MCF 10A (cell line): ENCODE measurements around the gene HAPLN2. TPM values are rescaled to one million over a fixed set of nuclear protein-coding genes. Genes with fewer than 3 reads are reported as not detected.

Experiments
- BruUV-seq: library from RNA; stranded (reverse); fragments of 400-500 nt; replicated peaks from 2 replicates; lab custom pipeline; 2021; lab: Mats Ljungman, UMichigan
- CTCF ChIA-PET: fragments of 300-600 bp; sonication (Branson Sonifier 250); formaldehyde crosslinking; extraction: SDS; loops from one replicate; lab custom pipeline; 2021; ENCODE audit warnings: antibody characterized with exemption, inconsistent platforms; lab: Yijun Ruan, JAX
- POLR2A ChIA-PET: fragments of 300-600, 350-650 bp; sonication (Branson Sonifier 250); formaldehyde crosslinking; extraction: SDS; loops from one replicate; lab custom pipeline; 2020; ENCODE audit warnings: antibody characterized with exemption, inconsistent platforms; lab: Yijun Ruan, JAX
- DNase-seq: peaks from one replicate; pipeline ENCODE4 v3.0.0-alpha.2; 2018; ENCODE audit not compliant: unreplicated experiment
- H3K27ac Mint-ChIP-seq: one replicate; pipeline ENCODE4 v1.8.0; 2022; ENCODE audit warnings: mild to moderate bottlenecking, low read depth, mixed read lengths; ENCODE audit not compliant: unreplicated experiment
- H3K27me3 Mint-ChIP-seq: one replicate; pipeline ENCODE4 v1.8.0; 2022; ENCODE audit warnings: mixed read lengths; ENCODE audit not compliant: insufficient read depth, unreplicated experiment
- H3K36me3 Mint-ChIP-seq: one replicate; pipeline ENCODE4 v1.8.0; 2022; ENCODE audit warnings: mild to moderate bottlenecking, moderate library complexity, mixed read lengths; ENCODE audit not compliant: insufficient read depth, unreplicated experiment
- H3K4me1 Mint-ChIP-seq: one replicate; pipeline ENCODE4 v1.8.0; 2022; ENCODE audit warnings: mixed read lengths; ENCODE audit not compliant: insufficient read depth, unreplicated experiment
- H3K4me3 Mint-ChIP-seq: one replicate; pipeline ENCODE4 v1.8.0; 2022; ENCODE audit warnings: mild to moderate bottlenecking, moderate library complexity, mixed read lengths; ENCODE audit not compliant: unreplicated experiment
- H3K9me3 Mint-ChIP-seq: one replicate; pipeline ENCODE4 v1.8.0; 2022; ENCODE audit warnings: mixed read lengths; ENCODE audit not compliant: unreplicated experiment
- CTCF ChIP-seq: fragments of 200-600 bp; IDR thresholded peaks from one replicate; pipeline ENCODE4 v1.8.0; 2022; ENCODE audit warnings: antibody characterized with exemption, mild to moderate bottlenecking; ENCODE audit not compliant: unreplicated experiment
- intact Hi-C: fragments of 100-400 bp; cut with micrococcal nuclease; formaldehyde crosslinking; loops from 2 replicates; pipeline ENCODE4 v1.14.1; 2022
- total RNA-seq: library from RNA; stranded (reverse); gene quantifications from 2 replicates; pipeline ENCODE4 v1.2.3, GENCODE V29; 2022

The HAPLN2 gene
- total RNA-seq, 1 experiment from 2014 or later = not detected

DNA sequence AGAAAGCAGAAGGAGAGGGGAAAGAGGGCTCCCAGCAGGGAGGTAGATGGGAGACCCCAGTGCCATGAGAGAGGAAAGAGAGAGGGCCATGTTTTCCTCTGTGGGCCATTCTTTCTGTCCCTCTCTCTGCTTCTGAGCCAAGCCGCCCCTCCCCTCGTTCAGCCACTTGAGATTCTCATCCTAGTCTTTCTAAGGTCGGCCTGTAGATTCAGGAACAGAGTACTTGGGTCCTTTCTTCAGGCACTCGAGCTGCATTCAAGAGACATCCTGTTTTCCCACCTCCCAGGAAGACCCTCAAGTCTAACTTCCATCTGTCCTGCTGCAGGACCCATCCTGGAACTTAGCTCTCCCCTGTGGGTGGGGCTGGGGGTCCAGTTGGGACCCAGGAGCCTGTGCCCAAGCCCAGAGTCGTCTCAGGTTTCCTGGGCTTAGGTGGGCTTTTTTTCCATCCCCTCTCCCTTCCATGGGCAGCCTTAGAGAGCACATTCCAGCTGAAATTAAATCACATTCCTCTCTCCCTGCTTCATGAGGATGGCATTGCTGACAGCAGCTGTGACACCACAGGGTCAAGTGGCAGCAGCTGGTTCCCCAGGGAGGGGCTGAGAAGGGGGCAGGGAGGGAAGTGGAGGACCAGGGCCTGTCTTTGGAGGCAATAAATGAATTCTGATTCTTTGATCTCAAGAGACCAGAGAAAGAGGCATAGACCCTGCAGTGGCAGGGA, 45.0 kb downstream of the HAPLN2 start:
- ChIA-PET CTCF (interaction anchor here (0.7 to 13.0 kb wide), 6 partner anchors 16 to 106 kb away, joined by 3 to 552 read pairs (median 7); partner anchors contain the start of genes HAPLN2 and NES), POLR2A (no interaction called here)
- H3K27me3 Mint-ChIP-seq = no peaks in the 10 kb centered on the region
- intact Hi-C loops = no loop called here
- peaks cover 11% of the 10 kb centered on the region for H3K36me3 Mint-ChIP-seq
- no peak overlapping the region for H3K27ac Mint-ChIP-seq
- no peak for DNase-seq
- peaks cover 43% of the 10 kb centered on the region for H3K4me1 Mint-ChIP-seq
- H3K4me3 Mint-ChIP-seq = no peak overlapping the region
- BruUV-seq = no TSS peak
- no peaks in the 10 kb centered on the region for H3K9me3 Mint-ChIP-seq
- TF ChIP-seq CTCF = no peak

- POLR2A ChIA-PET = no interaction called here
- intact Hi-C loops = no loop called here
- CTCF ChIA-PET = interaction anchor here (0.6 to 13.0 kb wide), 6 partner anchors 16 to 306 kb away, joined by 3 to 552 read pairs (median 7); partner anchors contain the start of genes HAPLN2 and NES
- DNase-seq = no peak
- peaks cover 4% of the 10 kb centered on the region for H3K36me3 Mint-ChIP-seq
- TF ChIP-seq CTCF = no peak
- no peaks in the 10 kb centered on the region for H3K9me3 Mint-ChIP-seq
- H3K27me3 Mint-ChIP-seq = no peaks in the 10 kb centered on the region
- no peak overlapping the region for H3K27ac Mint-ChIP-seq
- no TSS peak for BruUV-seq
- no peak overlapping the region for H3K4me3 Mint-ChIP-seq
- H3K4me1 Mint-ChIP-seq = peaks cover 36% of the 10 kb centered on the region
These were observed 45.7 kb downstream of the HAPLN2 start for GRCh38 chr1:156664767-156665411.

DNA sequence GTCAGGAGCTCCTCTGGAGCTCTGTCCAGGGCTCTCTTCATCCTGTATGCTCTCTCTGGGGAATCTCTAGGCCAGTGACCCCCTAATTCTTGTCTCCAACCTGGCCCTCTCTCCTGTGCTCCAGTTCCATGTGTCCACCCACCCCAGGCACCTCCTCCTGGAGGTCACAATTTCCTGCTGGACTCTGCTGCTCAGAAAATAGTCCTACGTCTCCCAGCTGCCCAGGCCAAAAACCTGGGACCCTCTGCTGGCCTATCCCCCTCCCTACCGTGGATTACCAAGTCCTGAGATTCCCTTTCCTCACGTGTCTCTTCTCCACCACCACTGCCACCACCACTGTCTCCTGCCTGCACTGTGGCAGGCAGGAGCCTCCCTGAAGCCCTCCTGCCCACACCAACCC, 46.3 kb downstream of the HAPLN2 start:
- Mint-ChIP-seq H3K27me3 (peaks cover 1% of the 10 kb centered on the region), H3K27ac (no peak overlapping the region), H3K4me1 (peaks cover 30% of the 10 kb centered on the region), H3K9me3 (no peaks in the 10 kb centered on the region), H3K4me3 (no peak overlapping the region), H3K36me3 (no peaks in the 10 kb centered on the region)
- intact Hi-C loops = no loop called here
- no TSS peak for BruUV-seq
- ChIA-PET CTCF (interaction anchor here (0.6 to 13.0 kb wide), 5 partner anchors 15 to 307 kb away, joined by 3 to 552 read pairs (median 11); partner anchors contain the start of genes HAPLN2 and NES), POLR2A (no interaction called here)
- no peak for TF ChIP-seq CTCF
- DNase-seq = no peak
